Epithelial cell of proximal tubule (primary cell): Measurements from ENCODE around the gene NR6A1. TPM values are rescaled to one million over a fixed set of nuclear protein-coding genes. Genes with fewer than 3 reads are reported as not detected.

Experiments
- DNase-seq: peaks from one replicate; pipeline ENCODE4 v3.0.0-alpha.2; 2011; ENCODE audit warnings: low read depth
- H3K4me3 ChIP-seq: 2 replicates; pipeline ENCODE4 v1.5.1; 2011; ENCODE audit warnings: low read depth, mild to moderate bottlenecking, low read length
- total RNA-seq: library from RNA; depleted of rRNA; stranded (reverse); fragments of >200 nt; gene quantifications from 2 replicates; pipeline ENCODE4 v1.2.3, GENCODE V29; 2015
- TF ChIP-seq, protein P1 (sequence below): conservative IDR thresholded peaks from 2 replicates; pipeline ENCODE4 v1.5.1; 2012; ENCODE audit warnings: low read depth, mild to moderate bottlenecking, low read length

The NR6A1 gene
- total RNA-seq, 1 donor from 2014 or later, result 2.0 TPM

DNA sequence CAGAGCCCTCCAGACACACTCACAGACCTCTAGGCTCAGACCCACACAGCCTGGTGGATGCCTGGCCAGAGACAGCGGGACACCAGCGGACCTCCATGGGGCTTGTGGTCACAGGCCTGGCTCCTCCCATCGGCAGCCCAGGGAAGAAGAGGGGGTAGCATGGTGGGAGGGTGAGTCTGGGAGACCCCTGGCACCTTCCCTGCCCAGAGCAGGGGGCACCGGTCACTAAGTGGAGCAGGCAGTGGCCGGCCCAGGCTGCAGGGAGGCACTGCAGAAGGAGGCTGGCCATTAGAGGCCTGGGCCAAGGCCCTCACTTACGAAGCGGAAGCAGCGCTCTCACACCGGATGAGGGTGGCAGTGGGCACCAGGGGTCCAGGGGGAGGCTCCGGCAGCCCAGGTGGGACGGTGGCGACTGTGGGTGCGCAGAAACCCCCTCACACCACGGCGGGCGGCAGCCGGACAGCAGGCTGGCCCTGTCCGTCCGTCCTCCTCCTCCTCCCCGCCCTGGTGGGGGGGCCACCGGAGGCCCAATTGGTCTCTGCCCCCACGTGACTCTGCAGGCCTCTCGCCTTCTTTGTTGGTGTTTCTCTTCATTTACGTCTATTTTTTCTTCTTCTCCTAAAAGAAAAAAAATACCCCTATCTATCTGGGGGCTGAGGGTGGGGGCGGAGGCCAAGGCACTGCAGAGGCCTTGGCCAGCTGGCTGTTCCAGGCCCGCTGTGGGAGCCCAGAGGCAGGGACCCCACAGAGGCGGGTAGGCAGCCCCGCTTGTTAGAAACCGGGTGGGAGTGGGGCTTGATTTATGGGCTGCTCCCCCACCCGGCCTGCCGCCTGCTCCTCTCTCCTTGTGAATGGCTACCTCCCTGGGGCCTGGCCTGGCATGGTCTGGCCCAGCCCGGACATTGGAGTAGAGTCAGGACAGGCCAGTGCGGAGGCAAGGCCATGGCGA lies 263.9 kb downstream of the NR6A1 start, which contains the start of gene NR5A1:
TSS of gene NR5A1 (minus strand) at position 469 of the 949 bp plus-strand sequence. CDS start 4,004 bp downstream, outside the sequence.
- H3K4me3 ChIP-seq, result no peak within 1 kb of the TSS
- TF ChIP-seq, protein P1, sequence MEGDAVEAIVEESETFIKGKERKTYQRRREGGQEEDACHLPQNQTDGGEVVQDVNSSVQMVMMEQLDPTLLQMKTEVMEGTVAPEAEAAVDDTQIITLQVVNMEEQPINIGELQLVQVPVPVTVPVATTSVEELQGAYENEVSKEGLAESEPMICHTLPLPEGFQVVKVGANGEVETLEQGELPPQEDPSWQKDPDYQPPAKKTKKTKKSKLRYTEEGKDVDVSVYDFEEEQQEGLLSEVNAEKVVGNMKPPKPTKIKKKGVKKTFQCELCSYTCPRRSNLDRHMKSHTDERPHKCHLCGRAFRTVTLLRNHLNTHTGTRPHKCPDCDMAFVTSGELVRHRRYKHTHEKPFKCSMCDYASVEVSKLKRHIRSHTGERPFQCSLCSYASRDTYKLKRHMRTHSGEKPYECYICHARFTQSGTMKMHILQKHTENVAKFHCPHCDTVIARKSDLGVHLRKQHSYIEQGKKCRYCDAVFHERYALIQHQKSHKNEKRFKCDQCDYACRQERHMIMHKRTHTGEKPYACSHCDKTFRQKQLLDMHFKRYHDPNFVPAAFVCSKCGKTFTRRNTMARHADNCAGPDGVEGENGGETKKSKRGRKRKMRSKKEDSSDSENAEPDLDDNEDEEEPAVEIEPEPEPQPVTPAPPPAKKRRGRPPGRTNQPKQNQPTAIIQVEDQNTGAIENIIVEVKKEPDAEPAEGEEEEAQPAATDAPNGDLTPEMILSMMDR, result no peak
- DNase-seq, result no peak

DNA sequence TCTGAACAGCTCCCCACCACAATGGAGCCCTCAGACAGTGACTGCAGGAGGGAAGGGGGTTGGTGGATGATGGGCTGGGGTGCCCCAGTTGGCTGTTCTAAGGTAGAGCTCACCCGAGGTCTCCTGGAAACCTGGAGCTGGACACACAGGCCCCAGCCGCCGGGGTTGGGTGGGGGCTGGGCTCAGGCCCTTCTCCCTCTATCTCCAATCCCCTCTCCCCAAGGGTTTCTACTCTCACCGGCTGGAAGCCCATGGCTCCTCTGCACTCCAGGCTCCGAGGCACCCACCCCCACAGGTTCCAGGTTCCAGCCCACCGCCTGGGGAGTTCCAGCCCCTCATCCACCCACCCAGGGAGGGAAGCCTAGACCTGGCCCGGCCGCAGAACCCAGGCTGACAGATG lies 264.7 kb downstream of the NR6A1 start:
- no peak for DNase-seq
- TF ChIP-seq, protein P1, result no peak
- H3K4me3 ChIP-seq, result no peak overlapping the region

DNA sequence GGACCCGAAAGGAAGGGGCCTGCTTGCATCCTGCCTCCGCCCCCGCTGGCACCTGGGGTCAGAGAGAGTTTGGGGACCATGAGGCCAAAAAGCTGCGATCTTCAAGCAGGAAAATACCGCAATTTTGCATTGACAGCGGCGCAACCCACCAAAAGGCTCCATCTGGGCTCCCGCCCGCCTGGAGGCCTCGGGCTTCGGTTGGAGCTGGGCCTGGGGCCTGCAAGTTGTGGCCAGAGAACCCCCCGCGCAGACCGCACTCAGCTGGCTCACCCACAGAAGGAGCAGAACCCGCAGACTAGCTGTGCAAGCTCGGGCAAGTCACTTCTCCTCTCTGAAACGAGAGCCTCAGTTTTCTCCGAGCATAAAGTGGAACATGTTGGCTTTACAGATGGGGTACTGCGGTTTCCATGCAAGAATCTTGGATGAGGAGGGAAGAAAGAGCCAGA lies 265.2 kb downstream of the NR6A1 start:
- no peak for DNase-seq
- no peak overlapping the region for H3K4me3 ChIP-seq
- TF ChIP-seq, protein P1, result no peak

DNA sequence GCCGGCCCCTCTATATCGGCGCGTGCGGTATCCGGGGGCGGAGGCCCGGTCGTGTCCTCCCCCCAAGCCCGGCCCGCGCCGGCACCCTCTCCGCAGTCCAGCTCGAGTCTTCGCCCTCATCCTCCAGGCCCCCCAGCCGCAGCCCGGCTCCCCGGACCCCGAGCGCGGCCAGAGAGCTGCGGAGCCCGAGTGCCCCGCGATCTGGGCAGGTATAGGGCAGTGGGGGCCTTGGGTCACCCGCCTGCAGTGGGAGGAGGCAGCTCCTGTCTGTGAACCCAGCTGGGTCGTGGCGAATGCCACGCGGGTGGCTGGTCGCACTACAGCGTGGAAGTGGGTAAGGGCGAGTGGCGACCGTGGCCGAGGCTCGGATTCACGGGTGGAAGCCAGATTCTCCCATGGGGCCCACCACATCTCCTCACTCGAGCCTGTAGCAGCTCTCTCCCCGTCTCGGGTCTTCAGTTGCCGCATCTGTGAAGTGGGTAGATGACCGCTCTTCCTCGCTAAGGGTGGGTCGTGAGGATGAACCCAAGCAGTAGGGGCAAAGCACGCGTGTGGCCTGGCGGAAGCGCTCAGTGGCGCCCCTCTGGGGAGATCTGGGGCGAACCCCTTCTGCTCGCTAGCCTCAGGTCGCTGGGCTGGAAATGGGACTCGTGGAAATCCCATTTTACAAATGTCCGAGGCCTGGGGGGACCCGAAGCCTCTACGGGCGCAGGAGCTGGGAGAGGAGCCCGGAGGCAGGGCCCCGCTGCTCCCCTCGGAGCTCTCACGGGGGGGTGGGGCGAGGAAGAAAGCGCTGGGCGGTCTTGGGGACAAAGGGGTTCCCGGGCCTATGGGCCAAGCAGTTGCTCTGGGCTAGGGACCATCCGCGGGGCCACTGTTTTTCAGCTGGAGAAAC lies 265.9 kb downstream of the NR6A1 start:
- H3K4me3 ChIP-seq, result no peak overlapping the region
- TF ChIP-seq, protein P1, result no peak
- DNase-seq, result no peak

DNA sequence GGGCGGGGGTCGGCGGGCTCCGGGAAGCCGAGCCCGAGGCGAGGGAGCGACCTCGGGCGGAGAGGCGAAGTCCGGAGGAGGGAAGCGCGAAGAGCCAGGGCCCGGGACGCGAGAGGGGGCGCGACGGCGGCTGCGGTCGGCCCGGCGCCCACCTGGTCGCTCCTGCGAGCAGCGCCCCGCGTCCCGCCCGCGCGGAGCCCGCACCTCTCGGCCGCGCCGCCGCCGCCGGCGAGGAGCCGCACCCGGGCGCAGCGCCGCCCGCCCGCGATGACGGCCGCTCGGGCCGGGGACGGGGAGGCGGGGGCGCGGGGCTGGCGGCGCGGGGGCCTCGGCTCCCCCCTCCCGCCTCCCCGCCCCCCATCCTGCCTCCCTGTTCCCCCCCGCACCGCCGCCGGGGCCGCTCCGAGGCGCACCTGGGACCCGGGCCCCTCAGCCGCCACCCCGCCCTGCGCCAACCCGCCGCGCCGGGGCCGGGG lies 266.5 kb downstream of the NR6A1 start:
- H3K4me3 ChIP-seq, result no peak overlapping the region
- DNase-seq, result no peak
- TF ChIP-seq, protein P1, result no peak

DNA sequence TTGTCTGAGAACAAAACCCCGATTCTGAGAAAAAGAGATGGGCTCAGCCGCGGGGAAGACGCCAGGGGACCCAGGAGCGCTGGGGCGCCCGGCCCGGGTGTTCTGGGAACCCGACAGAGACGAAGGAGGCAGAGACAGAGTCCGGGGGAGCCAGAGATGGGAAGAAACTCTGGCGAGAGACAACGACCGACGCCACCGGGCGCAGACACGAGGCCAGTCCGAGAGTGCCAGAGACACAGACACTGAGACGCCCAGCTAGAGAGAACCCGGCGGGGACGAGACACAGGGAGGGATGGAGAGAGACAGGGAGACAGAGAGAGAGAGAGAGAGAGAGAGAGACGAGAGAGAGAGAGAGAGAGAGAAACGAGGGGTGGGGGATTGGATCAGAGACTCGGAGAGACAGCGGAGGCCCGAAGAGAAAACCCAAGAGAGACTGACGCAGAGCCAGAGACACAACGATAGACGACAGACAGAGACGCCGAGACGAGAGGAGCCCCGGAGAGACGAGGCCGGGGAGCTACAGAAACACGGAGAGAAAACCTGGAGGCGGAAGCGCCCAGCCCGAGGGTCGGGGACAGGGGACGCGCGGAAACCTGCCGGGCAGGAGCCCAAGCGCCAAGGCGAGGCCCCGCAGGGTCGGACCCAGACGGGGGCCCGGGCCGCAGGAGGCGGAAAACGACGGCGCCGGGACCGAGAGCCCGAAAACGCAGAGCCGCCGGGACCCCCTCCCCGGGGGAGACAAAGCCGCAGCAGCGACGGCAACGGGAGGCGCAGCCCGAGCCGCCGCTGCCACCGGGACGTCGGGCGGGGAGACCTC lies 267.2 kb downstream of the NR6A1 start:
- DNase-seq, result no peak
- TF ChIP-seq, protein P1, result no peak
- H3K4me3 ChIP-seq, result no peak overlapping the region
